Gastroesophageal sphincter (tissue), 4 donors: ENCODE results near the gene PHEX. TPM values are rescaled to one million over a fixed set of nuclear protein-coding genes. Genes with fewer than 3 reads are reported as not detected.

Experiments used
- ATAC-seq: fragments of 150-250 bp; one replicate; pipeline ENCODE4 v1.9.1; 2016; ENCODE audit warnings: mild to moderate bottlenecking, moderate library complexity
- H3K27ac ChIP-seq, 4 donors: fragments of 200-600 bp; sonication (generic) in 3 of 4; 1 replicate in 3 of 4; 2 replicates in 1 of 4; pipeline ENCODE4 v1.5.1; 2016 to 2019
- H3K27me3 ChIP-seq: fragments of 200-600 bp; sonication (generic); one replicate; pipeline ENCODE4 v1.5.1; 2019
- H3K36me3 ChIP-seq, 2 donors: fragments of 200-600 bp; sonication (generic); one replicate each; pipeline ENCODE4 v1.5.1; 2019; ENCODE audit warnings: control low read depth in 1 of 2
- H3K4me1 ChIP-seq, 3 donors: fragments of 200-600 bp; sonication (generic); 1 replicate in 2 of 3; 2 replicates in 1 of 3; pipeline ENCODE4 v1.5.1; 2016 to 2019; ENCODE audit warnings: control low read depth in 2 of 3
- H3K4me3 ChIP-seq, 2 donors: fragments of 200-600 bp; sonication (generic); one replicate each; pipeline ENCODE4 v1.5.1; 2019; ENCODE audit warnings: mild to moderate bottlenecking in 1 of 2, moderate library complexity in 1 of 2
- H3K9me3 ChIP-seq, 3 donors: fragments of 200-600 bp; sonication (generic); one replicate each; pipeline ENCODE4 v1.5.1; 2017 to 2019; ENCODE audit warnings: control low read depth in 2 of 3
- EP300 ChIP-seq: sonication (generic); formaldehyde crosslinking; IDR thresholded peaks from one replicate; pipeline ENCODE4 v1.6.1; 2017; ENCODE audit warnings: antibody characterized with exemption, mild to moderate bottlenecking
- POLR2A ChIP-seq, 2 donors: fragments of 450-650 bp; IDR thresholded peaks; one replicate each; pipeline ENCODE4 v1.6.1; 2017; ENCODE audit warnings: antibody characterized with exemption in 2 of 2, mild to moderate bottlenecking in 2 of 2, moderate library complexity in 1 of 2
- POLR2AphosphoS5 ChIP-seq: sonication (generic); formaldehyde crosslinking; IDR thresholded peaks from one replicate; pipeline ENCODE4 v1.6.1; 2017; ENCODE audit warnings: antibody characterized with exemption
- WGBS, 2 donors: methylation state at CpG; one replicate each; pipeline ENCODE4 v1.1.5; 2018; ENCODE audit warnings: low coverage in 1 of 2; 5-methylcytosine and 5-hydroxymethylcytosine counted together
- total RNA-seq, 4 donors: library from RNA; depleted of rRNA; stranded (reverse); fragments of >200 nt; gene quantifications; one replicate each; pipeline ENCODE4 v1.1.0, GENCODE V29; 2016
- TF ChIP-seq, protein P1 (sequence below), 4 experiments: fragments of 200-600 bp in 2 of 4; fragments of 450-650 bp in 2 of 4; sonication (generic) in 1 of 4; IDR thresholded peaks; one replicate each; pipeline ENCODE4 v1.5.1; 2017 to 2019; ENCODE audit warnings: antibody characterized with exemption in 4 of 4, mild to moderate bottlenecking in 2 of 4, moderate library complexity in 2 of 4

The PHEX gene
- total RNA-seq, 4 donors from 2014 or later = 0.40 to 1.1 (median 0.67) TPM

- Histone ChIP-seq H3K4me3 (no peak overlapping the region), H3K27me3 (no peaks in the 10 kb centered on the region), H3K9me3 (no peaks in the 10 kb centered on the region), H3K27ac (no peak overlapping the region), H3K4me1 (no peaks in the 10 kb centered on the region), H3K36me3 (no peaks in the 10 kb centered on the region)
- no peak for ATAC-seq
- TF ChIP-seq EP300 (no peak), POLR2AphosphoS5 (no peak), POLR2A (IDR thresholded peaks at IDR 0.05) (no peak)
- TF ChIP-seq, protein P1, sequence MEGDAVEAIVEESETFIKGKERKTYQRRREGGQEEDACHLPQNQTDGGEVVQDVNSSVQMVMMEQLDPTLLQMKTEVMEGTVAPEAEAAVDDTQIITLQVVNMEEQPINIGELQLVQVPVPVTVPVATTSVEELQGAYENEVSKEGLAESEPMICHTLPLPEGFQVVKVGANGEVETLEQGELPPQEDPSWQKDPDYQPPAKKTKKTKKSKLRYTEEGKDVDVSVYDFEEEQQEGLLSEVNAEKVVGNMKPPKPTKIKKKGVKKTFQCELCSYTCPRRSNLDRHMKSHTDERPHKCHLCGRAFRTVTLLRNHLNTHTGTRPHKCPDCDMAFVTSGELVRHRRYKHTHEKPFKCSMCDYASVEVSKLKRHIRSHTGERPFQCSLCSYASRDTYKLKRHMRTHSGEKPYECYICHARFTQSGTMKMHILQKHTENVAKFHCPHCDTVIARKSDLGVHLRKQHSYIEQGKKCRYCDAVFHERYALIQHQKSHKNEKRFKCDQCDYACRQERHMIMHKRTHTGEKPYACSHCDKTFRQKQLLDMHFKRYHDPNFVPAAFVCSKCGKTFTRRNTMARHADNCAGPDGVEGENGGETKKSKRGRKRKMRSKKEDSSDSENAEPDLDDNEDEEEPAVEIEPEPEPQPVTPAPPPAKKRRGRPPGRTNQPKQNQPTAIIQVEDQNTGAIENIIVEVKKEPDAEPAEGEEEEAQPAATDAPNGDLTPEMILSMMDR (IDR thresholded peaks at IDR 0.05) = no peak
Measured at GRCh38 chrX:22203186-22203585, 171.1 kb downstream of the PHEX start.

DNA sequence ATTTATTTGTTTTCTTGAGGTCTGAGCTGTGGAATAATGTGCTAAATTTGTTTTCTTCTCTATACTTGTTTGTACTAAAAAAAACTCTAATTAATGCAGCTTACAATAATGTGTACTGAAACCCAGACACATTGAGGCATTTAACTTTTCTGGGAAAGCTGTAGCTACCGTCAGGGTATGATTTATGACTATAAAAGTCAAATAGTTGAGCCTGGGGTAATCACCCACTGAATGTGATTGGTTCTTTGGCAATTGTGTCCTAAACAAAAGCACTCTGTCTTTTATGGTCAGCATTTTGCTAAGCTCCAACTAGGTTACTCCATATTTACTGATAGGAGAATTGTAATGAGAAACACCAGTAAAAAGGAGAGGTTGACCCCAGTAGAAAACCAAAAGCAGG is 174.7 kb downstream of the PHEX start:
- no peaks in the 10 kb centered on the region for H3K4me1 ChIP-seq
- WGBS, 2 donors = 13 to 56% methylated on average over 1 of the region's 1 CpG
- H3K4me3 ChIP-seq = no peak overlapping the region
- H3K36me3 ChIP-seq = no peaks in the 10 kb centered on the region
- no peak for ATAC-seq
- H3K27ac ChIP-seq = no peak overlapping the region
- H3K9me3 ChIP-seq = no peaks in the 10 kb centered on the region
- no peak for TF ChIP-seq POLR2A (IDR thresholded peaks at IDR 0.05)
- TF ChIP-seq, protein P1 (IDR thresholded peaks at IDR 0.05) = no peak
- no peak for TF ChIP-seq POLR2AphosphoS5
- no peak for TF ChIP-seq EP300
- H3K27me3 ChIP-seq = no peaks in the 10 kb centered on the region

GRCh38 chrX:22220941-22221340 is 188.8 kb downstream of the PHEX start:
- no peak overlapping the region for H3K27ac ChIP-seq
- H3K4me1 ChIP-seq = no peaks in the 10 kb centered on the region
- no peaks in the 10 kb centered on the region for H3K36me3 ChIP-seq
- TF ChIP-seq POLR2AphosphoS5 = no peak
- TF ChIP-seq EP300 = no peak
- no peak for TF ChIP-seq POLR2A (IDR thresholded peaks at IDR 0.05)
- TF ChIP-seq, protein P1 (IDR thresholded peaks at IDR 0.05) = no peak
- no peak for ATAC-seq
- H3K4me3 ChIP-seq = no peak overlapping the region
- WGBS, 2 donors = 92% methylated on average over 2 of the region's 2 CpGs; no CpG with 5 or more reads in 1 of the 2 donors
- H3K9me3 ChIP-seq = no peaks in the 10 kb centered on the region
- no peaks in the 10 kb centered on the region for H3K27me3 ChIP-seq

DNA sequence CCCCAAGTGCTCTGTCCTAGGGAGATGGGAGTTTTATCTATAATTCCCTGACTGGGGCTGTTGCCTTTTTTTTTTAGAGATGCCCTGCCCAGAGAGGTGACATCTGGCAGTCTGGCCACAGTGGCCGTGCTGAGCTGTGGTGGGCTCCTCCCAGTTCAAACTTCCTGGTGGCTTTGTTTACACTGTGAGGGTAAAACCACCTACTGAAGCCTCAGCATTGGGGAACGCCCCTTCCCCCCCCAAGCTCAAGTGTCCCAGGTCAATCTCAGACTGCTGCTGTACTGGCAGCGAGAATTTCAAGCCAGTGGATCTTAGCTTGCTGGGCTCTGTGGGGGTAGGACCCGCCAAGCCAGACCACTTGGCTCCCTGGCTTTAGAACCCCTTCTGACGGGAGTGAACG is 202.3 kb downstream of the PHEX start:
- no peaks in the 10 kb centered on the region for H3K27me3 ChIP-seq
- ATAC-seq = no peak
- no CpG with 5 or more reads among the region's 6 CpGs for WGBS, 2 donors
- no peak overlapping the region for H3K4me3 ChIP-seq
- H3K9me3 ChIP-seq = no peaks in the 10 kb centered on the region
- no peaks in the 10 kb centered on the region for H3K4me1 ChIP-seq
- TF ChIP-seq POLR2A (IDR thresholded peaks at IDR 0.05) = no peak
- TF ChIP-seq POLR2AphosphoS5 = no peak
- TF ChIP-seq EP300 = no peak
- TF ChIP-seq, protein P1 (IDR thresholded peaks at IDR 0.05) = no peak
- no peaks in the 10 kb centered on the region for H3K36me3 ChIP-seq
- no peak overlapping the region for H3K27ac ChIP-seq

DNA sequence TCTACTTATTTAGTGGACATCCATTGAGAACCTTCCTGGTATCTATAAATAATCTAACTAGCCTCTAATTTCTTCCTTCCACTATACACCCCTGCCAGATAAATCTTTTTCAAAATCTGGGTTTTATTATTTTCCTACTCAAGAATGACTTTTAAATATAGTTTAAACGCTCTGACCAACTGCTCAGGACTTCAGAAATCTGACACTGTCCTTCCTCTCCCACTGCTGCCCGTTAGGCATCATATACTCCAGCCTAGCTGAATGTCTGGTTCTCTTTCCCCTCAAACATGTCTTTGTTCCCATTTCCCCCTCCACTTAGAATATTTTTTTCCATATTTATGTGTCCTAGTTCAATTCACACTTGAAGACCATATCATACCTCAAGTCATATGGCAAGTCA is 205.4 kb downstream of the PHEX start:
- WGBS, 2 donors = 64 to 67% methylated on average over 1 to 2 of the region's 2 CpGs
- Histone ChIP-seq H3K9me3 (no peaks in the 10 kb centered on the region), H3K4me1 (no peaks in the 10 kb centered on the region), H3K36me3 (no peaks in the 10 kb centered on the region), H3K27me3 (no peaks in the 10 kb centered on the region), H3K4me3 (no peak overlapping the region), H3K27ac (no peak overlapping the region)
- TF ChIP-seq, protein P1 (IDR thresholded peaks at IDR 0.05) = no peak
- TF ChIP-seq EP300 (no peak), POLR2A (IDR thresholded peaks at IDR 0.05) (no peak), POLR2AphosphoS5 (no peak)
- no peak for ATAC-seq
